ENCODE data around the gene CACNA1C. TPM values are rescaled to one million over a fixed set of nuclear protein-coding genes. Genes with fewer than 3 reads are reported as not detected.

CACNA1C gene
- total and polyA plus RNA-seq, 2 donors (not counting 1 experiment from before 2014, with no cell fraction given), result 0.01 to 0.02 TPM

GRCh38 chr12:2353691-2354090 is 300.9 kb downstream of the CACNA1C start:
- H3K27ac ChIP-seq (ENCODE audit: low read length in 2 of 2), result no peak overlapping the region
- H3K27ac Mint-ChIP-seq, result no peak overlapping the region
- intact Hi-C loops (cut with micrococcal nuclease), result no loop called here
- H3K9ac ChIP-seq (ENCODE audit: low read length), result no peak overlapping the region
- H3K27me3 Mint-ChIP-seq, result peaks cover 22% of the 10 kb centered on the region
- H3K4me2 ChIP-seq (replicated peaks; ENCODE audit: low read depth, low read length, poor library complexity, severe bottlenecking), result no peak overlapping the region
- POLR2A ChIA-PET, result no interaction called here
- no peak for DNase-seq
- no peak overlapping the region for H3K4me3 ChIP-seq (ENCODE audit: control extremely low read depth in 1 of 5, extremely low read depth in 1 of 5, insufficient read depth in 1 of 5, low read depth in 2 of 5, low read length in 4 of 5)
- H2AFZ ChIP-seq (ENCODE audit: insufficient read depth, low read depth, low read length, poor library complexity, severe bottlenecking), result no peak overlapping the region
- 65% methylated on average over 6 of the region's 6 CpGs for WGBS (ENCODE audit: insufficient coverage)
- H3K9me3 Mint-ChIP-seq (ENCODE audit: insufficient read depth), result no peaks in the 10 kb centered on the region
- no peaks in the 10 kb centered on the region for H3K79me2 ChIP-seq (ENCODE audit: control insufficient read depth, insufficient read depth, low read length)
- H3K4me1 Mint-ChIP-seq, result peaks cover 32% of the 10 kb centered on the region
- TF ChIP-seq EZH2 (IDR thresholded peaks at IDR 0.05; ENCODE audit: borderline replicate concordance, insufficient read depth, low read depth, low read length, poor library complexity, severe bottlenecking), result no peak
- no peak for TF ChIP-seq CTCF (IDR thresholded peaks at IDR 0.05)
- no peak overlapping the region for H3K4me3 Mint-ChIP-seq
- H3K27me3 ChIP-seq (replicated peaks in 1 of 4; ENCODE audit: control extremely low read depth in 1 of 4, control insufficient read depth in 3 of 4, insufficient read depth in 4 of 4, low read length in 3 of 4), result peaks cover 0 to 3% (median 0%) of the 10 kb centered on the region in 4 experiments
- no peaks in the 10 kb centered on the region for H4K20me1 ChIP-seq (ENCODE audit: control insufficient read depth, insufficient read depth, low read length, poor library complexity, severe bottlenecking)
- ATAC-seq (ENCODE audit: low read depth), result no peak
- H3K9me3 ChIP-seq (ENCODE audit: control extremely low read depth in 1 of 3, control insufficient read depth in 2 of 3, insufficient read depth in 1 of 3, low read length in 2 of 3), result no peaks in the 10 kb centered on the region
- CTCF ChIA-PET, result no interaction called here
- H3K4me1 ChIP-seq (ENCODE audit: control insufficient read depth in 2 of 2, insufficient read depth in 2 of 2, low read length in 2 of 2), result peaks cover 21 to 26% of the 10 kb centered on the region in 2 donors
- H3K36me3 ChIP-seq (replicated peaks in 1 of 2; ENCODE audit: control extremely low read depth in 1 of 2, control insufficient read depth in 1 of 2, extremely low read depth in 1 of 2, insufficient read depth in 2 of 2, low read length in 1 of 2), result no peaks in the 10 kb centered on the region

- H3K9ac ChIP-seq (ENCODE audit: low read length), result no peak overlapping the region
- no peak overlapping the region for H3K4me3 Mint-ChIP-seq
- TF ChIP-seq EZH2 (IDR thresholded peaks at IDR 0.05; ENCODE audit: borderline replicate concordance, insufficient read depth, low read depth, low read length, poor library complexity, severe bottlenecking), result no peak
- no peak for TF ChIP-seq CTCF (IDR thresholded peaks at IDR 0.05)
- ChIA-PET POLR2A (no interaction called here), CTCF (no interaction called here)
- H3K79me2 ChIP-seq (ENCODE audit: control insufficient read depth, insufficient read depth, low read length), result no peaks in the 10 kb centered on the region
- H3K27me3 Mint-ChIP-seq, result peaks cover 24% of the 10 kb centered on the region
- peaks cover 37% of the 10 kb centered on the region for H3K4me1 Mint-ChIP-seq
- H3K27ac ChIP-seq (ENCODE audit: low read length in 2 of 2), result no peak overlapping the region
- peaks cover 24 to 32% of the 10 kb centered on the region in 2 donors for H3K4me1 ChIP-seq (ENCODE audit: control insufficient read depth in 2 of 2, insufficient read depth in 2 of 2, low read length in 2 of 2)
- no peak overlapping the region for H3K4me3 ChIP-seq (ENCODE audit: control extremely low read depth in 1 of 5, extremely low read depth in 1 of 5, insufficient read depth in 1 of 5, low read depth in 2 of 5, low read length in 4 of 5)
- no peaks in the 10 kb centered on the region for H4K20me1 ChIP-seq (ENCODE audit: control insufficient read depth, insufficient read depth, low read length, poor library complexity, severe bottlenecking)
- DNase-seq, result no peak
- H2AFZ ChIP-seq (ENCODE audit: insufficient read depth, low read depth, low read length, poor library complexity, severe bottlenecking), result no peak overlapping the region
- no peaks in the 10 kb centered on the region for H3K36me3 ChIP-seq (replicated peaks in 1 of 2; ENCODE audit: control extremely low read depth in 1 of 2, control insufficient read depth in 1 of 2, extremely low read depth in 1 of 2, insufficient read depth in 2 of 2, low read length in 1 of 2)
- no peak overlapping the region for H3K4me2 ChIP-seq (replicated peaks; ENCODE audit: low read depth, low read length, poor library complexity, severe bottlenecking)
- no peak overlapping the region for H3K27ac Mint-ChIP-seq
- H3K9me3 ChIP-seq (ENCODE audit: control extremely low read depth in 1 of 3, control insufficient read depth in 2 of 3, insufficient read depth in 1 of 3, low read length in 2 of 3), result no peaks in the 10 kb centered on the region
- intact Hi-C loops (cut with micrococcal nuclease), result no loop called here
- H3K27me3 ChIP-seq (replicated peaks in 1 of 4; ENCODE audit: control extremely low read depth in 1 of 4, control insufficient read depth in 3 of 4, insufficient read depth in 4 of 4, low read length in 3 of 4), result peaks cover 0 to 3% (median 0%) of the 10 kb centered on the region in 4 experiments
- no peaks in the 10 kb centered on the region for H3K9me3 Mint-ChIP-seq (ENCODE audit: insufficient read depth)
- WGBS (ENCODE audit: insufficient coverage), result 37% methylated on average over 18 of the region's 19 CpGs
- no peak for ATAC-seq (ENCODE audit: low read depth)
These were observed 301.6 kb downstream of the CACNA1C start for GRCh38 chr12:2354151-2354991.

Measured in B cell (primary cell).